Measurements from ENCODE around the gene AUTS2.

AUTS2 gene

GRCh38 chr7:70072220-70072619 is 473.9 kb downstream of the AUTS2 start:
- intact Hi-C loops (cut with DNase I; ENCODE audit: low total_unique reads) = no loop called here
- H3K4me3 ChIP-seq = no peak overlapping the region
- no peak for TF ChIP-seq CTCF (IDR thresholded peaks at IDR 0.05)
- H3K36me3 ChIP-seq = no peaks in the 10 kb centered on the region
- no peak overlapping the region for H3K27ac ChIP-seq
- no peaks in the 10 kb centered on the region for H3K9me3 ChIP-seq
- no peaks in the 10 kb centered on the region for H3K27me3 ChIP-seq
- no peak for DNase-seq
- H3K4me1 ChIP-seq = no peaks in the 10 kb centered on the region

GRCh38 chr7:70076325-70076724 is 478.1 kb downstream of the AUTS2 start:
- intact Hi-C loops (cut with DNase I; ENCODE audit: low total_unique reads) = no loop called here
- no peak overlapping the region for H3K4me3 ChIP-seq
- no peak for TF ChIP-seq CTCF (IDR thresholded peaks at IDR 0.05)
- H3K9me3 ChIP-seq = no peaks in the 10 kb centered on the region
- no peaks in the 10 kb centered on the region for H3K36me3 ChIP-seq
- H3K27ac ChIP-seq = no peak overlapping the region
- H3K27me3 ChIP-seq = no peaks in the 10 kb centered on the region
- H3K4me1 ChIP-seq = no peaks in the 10 kb centered on the region
- no peak for DNase-seq

- DNase-seq = no peak
- no peaks in the 10 kb centered on the region for H3K36me3 ChIP-seq
- H3K4me1 ChIP-seq = peaks cover 0 to 11% (median 0%) of the 10 kb centered on the region in 4 donors
- intact Hi-C loops (cut with DNase I; ENCODE audit: low total_unique reads) = no loop called here
- H3K27ac ChIP-seq = no peak overlapping the region
- no peak overlapping the region for H3K4me3 ChIP-seq
- no peak for TF ChIP-seq CTCF (IDR thresholded peaks at IDR 0.05)
- H3K27me3 ChIP-seq = no peaks in the 10 kb centered on the region
- H3K9me3 ChIP-seq = peaks cover 0 to 6% (median 0%) of the 10 kb centered on the region in 3 donors
Observed at GRCh38 chr7:70082099-70082611, 483.9 kb downstream of the AUTS2 start.

GRCh38 chr7:70091362-70091761 is 493.1 kb downstream of the AUTS2 start:
- Histone ChIP-seq H3K9me3 (peaks cover 0 to 10% (median 0%) of the 10 kb centered on the region in 3 donors), H3K4me3 (no peak overlapping the region), H3K27ac (no peak overlapping the region), H3K36me3 (no peaks in the 10 kb centered on the region), H3K4me1 (peaks cover 0 to 11% (median 0%) of the 10 kb centered on the region in 4 donors), H3K27me3 (no peaks in the 10 kb centered on the region)
- DNase-seq = no peak
- intact Hi-C loops (cut with DNase I; ENCODE audit: low total_unique reads) = no loop called here
- no peak for TF ChIP-seq CTCF (IDR thresholded peaks at IDR 0.05)

GRCh38 chr7:70092314-70093204 is 494.3 kb downstream of the AUTS2 start:
- DNase-seq = no peak
- H3K36me3 ChIP-seq = no peaks in the 10 kb centered on the region
- no peaks in the 10 kb centered on the region for H3K27me3 ChIP-seq
- H3K9me3 ChIP-seq = peaks cover 0 to 6% (median 0%) of the 10 kb centered on the region in 3 donors
- intact Hi-C loops (cut with DNase I; ENCODE audit: low total_unique reads) = no loop called here
- no peak for TF ChIP-seq CTCF (IDR thresholded peaks at IDR 0.05)
- no peak overlapping the region for H3K27ac ChIP-seq
- peaks cover 0 to 11% (median 0%) of the 10 kb centered on the region in 4 donors for H3K4me1 ChIP-seq
- H3K4me3 ChIP-seq = no peak overlapping the region
